Memory B cell (primary cell): ENCODE results near the gene BACE1-AS.
"Not testable (repeated sequence)": the region's sequence is repeated elsewhere in the genome, so short reads cannot be mapped to it uniquely, and the experiment has no call there.

Experiments
- ATAC-seq: fragments of 150-1000 bp; cut with Tn5 transposase; 2 replicates; pipeline ENCODE4 v1.10.0; 2021; ENCODE audit warnings: low read depth, mild to moderate bottlenecking, moderate library complexity
- DNase-seq, 2 donors: peaks; one replicate each; pipeline ENCODE4 v3.0.0; 2022; ENCODE audit warnings: low spot score in 2 of 2
- H3K27ac Mint-ChIP-seq: one replicate; pipeline ENCODE4 v1.8.0; 2022; ENCODE audit warnings: mild to moderate bottlenecking, moderate library complexity, mixed read lengths
- H3K27me3 Mint-ChIP-seq: one replicate; pipeline ENCODE4 v1.8.0; 2022; ENCODE audit warnings: mixed read lengths
- H3K36me3 Mint-ChIP-seq: one replicate; pipeline ENCODE4 v1.8.0; 2022; ENCODE audit warnings: mild to moderate bottlenecking, mixed read lengths
- H3K4me1 Mint-ChIP-seq: one replicate; pipeline ENCODE4 v1.8.0; 2022; ENCODE audit warnings: mixed read lengths
- H3K4me3 Mint-ChIP-seq: one replicate; pipeline ENCODE4 v1.8.0; 2022; ENCODE audit warnings: mild to moderate bottlenecking, moderate library complexity, mixed read lengths
- H3K9me3 Mint-ChIP-seq: one replicate; pipeline ENCODE4 v1.8.0; 2022; ENCODE audit warnings: mixed read lengths

BACE1-AS gene

DNA sequence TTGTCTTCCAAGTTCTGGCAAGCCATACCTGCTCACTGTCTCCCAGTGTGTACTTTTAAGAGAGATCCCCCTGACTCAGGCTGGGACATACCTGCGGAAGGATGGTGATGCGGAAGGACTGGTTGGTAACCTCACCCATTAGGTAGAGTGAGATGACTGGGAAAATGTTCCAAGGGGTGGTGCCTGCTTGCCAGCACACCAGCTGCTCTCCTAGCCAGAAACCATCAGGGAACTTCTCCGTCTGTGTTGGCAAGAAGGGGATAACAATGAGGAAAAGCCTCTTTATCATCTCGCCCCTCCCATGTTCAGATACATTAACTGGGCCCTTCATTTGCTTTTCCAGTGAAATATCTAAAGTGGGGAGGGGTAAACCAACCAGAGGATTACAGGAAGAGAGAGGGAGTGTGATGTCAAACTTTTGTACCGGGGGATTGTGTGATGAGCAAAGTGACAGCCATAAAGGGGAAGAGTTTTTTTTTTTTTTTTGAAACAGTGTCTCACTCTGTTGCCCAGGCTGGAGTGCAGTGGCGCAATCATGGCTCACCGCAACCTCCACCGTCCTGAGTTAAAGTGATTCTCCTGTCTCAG lies at the start of gene BACE1-AS:
Gene BACE1-AS (plus strand): TSS at position 538 of the 588 bp plus-strand sequence.
- H3K9me3 Mint-ChIP-seq: no peaks in the 10 kb centered on the region

DNA sequence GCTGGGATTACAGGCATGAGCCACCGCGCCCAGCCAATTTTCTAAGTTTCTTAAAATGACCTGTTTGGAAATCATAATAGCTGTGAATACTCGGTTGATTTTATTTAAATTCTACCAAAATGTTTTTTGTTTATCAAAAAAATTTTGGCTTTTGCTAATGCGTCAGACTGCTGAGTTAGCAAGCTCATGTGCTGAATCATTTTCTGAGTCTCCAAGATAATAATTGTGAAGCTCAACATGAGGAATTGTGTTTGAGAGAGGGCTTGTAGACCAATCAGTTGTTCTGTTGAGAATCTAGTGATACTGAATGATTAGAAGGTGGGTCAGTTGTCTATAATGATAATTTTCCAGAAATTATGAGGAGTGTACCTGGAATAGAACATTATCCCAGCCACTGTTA lies 42.8 kb upstream of the BACE1-AS start:
- Mint-ChIP-seq H3K27me3 (no peaks in the 10 kb centered on the region), H3K9me3 (no peaks in the 10 kb centered on the region)

More for the DNA sequence above, at the start of gene BACE1-AS:
- Mint-ChIP-seq H3K4me1 (no peaks in the 10 kb centered on the region), H3K36me3 (peaks cover 15% of the 10 kb centered on the region), H3K27me3 (no peaks in the 10 kb centered on the region), H3K4me3 (no peak within 1 kb of the TSS), H3K27ac (peak within 1 kb of the TSS; percentile 19)
- DNase-seq (no peak), ATAC-seq (no peak)

DNA sequence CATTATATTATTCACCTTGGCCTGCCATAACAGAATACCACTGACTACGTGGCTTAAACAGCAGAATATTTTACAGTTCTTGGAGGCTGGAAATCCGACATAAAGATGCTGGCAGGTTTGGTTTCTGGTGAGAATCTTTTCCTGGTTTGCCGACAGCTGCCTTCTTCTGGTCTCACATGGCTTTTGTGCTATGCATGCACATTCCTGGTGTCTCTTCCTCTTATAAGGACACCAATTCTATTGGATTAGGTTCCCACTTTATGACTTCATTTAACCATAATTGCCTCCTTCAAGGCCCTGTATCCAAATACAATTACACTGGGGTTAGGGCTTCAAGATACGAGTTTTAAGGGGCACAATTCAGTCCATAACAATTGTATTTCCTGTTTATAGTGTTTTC lies 41.6 kb upstream of the BACE1-AS start:
- Mint-ChIP-seq H3K4me1 (no peaks in the 10 kb centered on the region), H3K36me3 (peaks cover 33% of the 10 kb centered on the region), H3K27ac (no peak overlapping the region), H3K27me3 (no peaks in the 10 kb centered on the region), H3K4me3 (no peak overlapping the region), H3K9me3 (no peaks in the 10 kb centered on the region)
- ATAC-seq (no peak), DNase-seq (no peak)

More for the DNA sequence above, 42.8 kb upstream of the BACE1-AS start:
- H3K4me1 Mint-ChIP-seq: no peaks in the 10 kb centered on the region
- no peak overlapping the region for H3K27ac Mint-ChIP-seq
- H3K4me3 Mint-ChIP-seq: no peak overlapping the region
- DNase-seq (no peak), ATAC-seq (no peak)
- peaks cover 32% of the 10 kb centered on the region for H3K36me3 Mint-ChIP-seq

DNA sequence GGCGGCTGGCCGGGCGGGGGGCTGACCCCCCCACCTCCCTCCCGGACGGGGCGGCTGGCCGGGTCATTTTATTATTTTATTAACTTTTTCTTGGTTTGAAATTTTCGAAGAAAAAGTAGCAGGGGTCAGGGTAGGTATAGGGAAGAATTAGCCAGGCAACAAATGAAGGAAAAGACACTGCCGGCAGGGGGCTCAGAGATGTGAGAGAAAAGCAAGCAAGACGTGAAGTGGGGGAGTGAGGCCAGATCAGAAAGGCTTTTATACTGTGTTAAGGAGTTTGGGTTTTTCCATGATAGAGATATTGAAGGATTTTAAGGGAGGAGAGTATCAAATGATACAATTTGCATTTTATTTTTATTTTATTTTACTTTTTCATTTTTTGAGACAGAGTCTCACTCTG lies 39.6 kb upstream of the BACE1-AS start:
- no peaks in the 10 kb centered on the region for H3K4me1 Mint-ChIP-seq
- H3K9me3 Mint-ChIP-seq: no peaks in the 10 kb centered on the region
- H3K36me3 Mint-ChIP-seq: peaks cover 38% of the 10 kb centered on the region
- no peak overlapping the region for H3K4me3 Mint-ChIP-seq
- ATAC-seq (no peak), DNase-seq (no peak)
- H3K27me3 Mint-ChIP-seq: no peaks in the 10 kb centered on the region
- H3K27ac Mint-ChIP-seq: no peak overlapping the region

DNA sequence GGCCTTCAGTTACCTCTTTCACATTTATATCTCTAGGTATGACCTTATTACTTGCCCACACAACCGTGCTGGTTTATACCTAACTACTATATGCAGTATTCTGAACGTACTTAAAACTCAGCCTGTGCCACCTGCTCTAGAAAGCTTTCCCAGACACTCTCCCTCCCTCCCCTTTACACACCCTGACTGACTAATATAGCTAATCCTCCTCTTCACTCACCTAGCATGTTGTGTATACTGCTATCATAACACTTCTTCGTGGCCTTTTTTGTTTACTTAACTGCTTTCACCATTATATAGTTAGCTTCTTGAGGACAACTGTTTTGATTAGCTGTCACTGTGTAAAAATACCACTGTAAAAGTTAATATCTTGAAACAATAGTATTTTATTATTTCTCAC lies 35.2 kb upstream of the BACE1-AS start:
- Mint-ChIP-seq H3K27ac (no peak overlapping the region), H3K36me3 (peaks cover 25% of the 10 kb centered on the region), H3K9me3 (no peaks in the 10 kb centered on the region), H3K4me1 (no peaks in the 10 kb centered on the region), H3K27me3 (no peaks in the 10 kb centered on the region), H3K4me3 (no peak overlapping the region)
- DNase-seq (no peak), ATAC-seq (no peak)

DNA sequence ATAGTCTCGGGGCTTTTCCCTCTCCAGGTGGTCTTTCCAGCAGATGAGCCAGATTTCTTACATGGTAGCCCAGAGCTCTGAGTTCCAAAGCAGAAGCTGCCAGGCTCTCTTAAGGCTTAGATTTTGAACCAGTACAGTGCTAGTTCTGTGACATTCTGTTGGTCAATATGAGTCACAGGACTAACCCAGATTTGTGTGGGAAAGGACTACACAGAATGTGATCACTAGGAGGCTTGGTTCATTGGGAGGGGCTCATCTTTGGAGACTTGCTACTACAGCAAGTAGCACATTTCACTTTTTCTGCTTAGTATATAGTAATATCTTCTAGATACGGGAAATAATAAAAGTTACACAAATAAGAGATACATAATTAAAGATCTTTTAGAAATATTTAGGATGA lies 34.6 kb upstream of the BACE1-AS start:
- ATAC-seq: no peak
- Mint-ChIP-seq H3K27me3 (no peaks in the 10 kb centered on the region), H3K9me3 (no peaks in the 10 kb centered on the region), H3K27ac (no peak overlapping the region), H3K4me3 (no peak overlapping the region), H3K4me1 (no peaks in the 10 kb centered on the region), H3K36me3 (peaks cover 24% of the 10 kb centered on the region)
- DNase-seq: no peak

DNA sequence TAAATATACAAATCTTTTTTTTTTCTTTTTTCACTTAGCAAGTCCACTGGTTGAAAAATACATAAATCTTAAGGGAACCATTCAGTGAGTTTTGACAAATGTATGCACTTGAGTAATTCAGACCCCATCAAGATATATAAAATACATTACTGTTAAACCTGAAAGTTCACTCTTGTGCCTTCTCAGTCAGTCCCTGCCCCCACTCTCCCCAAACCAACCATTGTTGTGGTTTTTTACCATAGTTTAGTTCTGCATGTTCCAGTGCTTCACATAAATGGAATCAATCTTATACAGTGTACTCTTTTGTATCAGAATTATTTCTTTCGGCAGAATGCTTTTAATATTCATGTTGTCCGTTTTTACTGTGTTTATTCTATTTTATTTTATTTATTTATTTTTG lies 32.6 kb upstream of the BACE1-AS start:
- DNase-seq: no peak
- Mint-ChIP-seq H3K36me3 (peaks cover 23% of the 10 kb centered on the region), H3K4me1 (no peaks in the 10 kb centered on the region), H3K27ac (no peak overlapping the region), H3K9me3 (no peaks in the 10 kb centered on the region), H3K4me3 (no peak overlapping the region), H3K27me3 (no peaks in the 10 kb centered on the region)
- no peak for ATAC-seq

DNA sequence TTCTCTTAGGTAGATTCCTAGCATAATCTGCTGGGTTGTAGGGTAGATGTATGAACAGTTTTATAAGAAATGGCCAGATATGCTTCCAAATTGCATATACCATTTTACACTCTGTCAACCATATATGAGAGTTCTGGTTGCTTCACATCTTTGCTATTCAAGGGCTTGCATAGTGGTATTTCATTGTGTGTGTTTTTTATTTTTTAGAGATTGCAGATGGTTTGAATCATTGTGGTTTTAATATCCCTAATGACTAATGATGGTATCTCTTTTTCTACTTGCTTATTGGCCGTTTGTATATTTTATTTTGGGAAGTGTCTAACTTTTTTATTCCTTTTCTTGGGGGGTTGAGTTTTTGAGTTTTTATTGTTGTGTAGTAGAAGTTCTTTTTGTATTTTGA lies 31.7 kb upstream of the BACE1-AS start:
- H3K4me1 Mint-ChIP-seq: no peaks in the 10 kb centered on the region
- no peaks in the 10 kb centered on the region for H3K27me3 Mint-ChIP-seq
- H3K36me3 Mint-ChIP-seq: peaks cover 19% of the 10 kb centered on the region
- no peak overlapping the region for H3K27ac Mint-ChIP-seq
- DNase-seq (no peak), ATAC-seq (no peak)
- no peak overlapping the region for H3K4me3 Mint-ChIP-seq
- H3K9me3 Mint-ChIP-seq: no peaks in the 10 kb centered on the region

DNA sequence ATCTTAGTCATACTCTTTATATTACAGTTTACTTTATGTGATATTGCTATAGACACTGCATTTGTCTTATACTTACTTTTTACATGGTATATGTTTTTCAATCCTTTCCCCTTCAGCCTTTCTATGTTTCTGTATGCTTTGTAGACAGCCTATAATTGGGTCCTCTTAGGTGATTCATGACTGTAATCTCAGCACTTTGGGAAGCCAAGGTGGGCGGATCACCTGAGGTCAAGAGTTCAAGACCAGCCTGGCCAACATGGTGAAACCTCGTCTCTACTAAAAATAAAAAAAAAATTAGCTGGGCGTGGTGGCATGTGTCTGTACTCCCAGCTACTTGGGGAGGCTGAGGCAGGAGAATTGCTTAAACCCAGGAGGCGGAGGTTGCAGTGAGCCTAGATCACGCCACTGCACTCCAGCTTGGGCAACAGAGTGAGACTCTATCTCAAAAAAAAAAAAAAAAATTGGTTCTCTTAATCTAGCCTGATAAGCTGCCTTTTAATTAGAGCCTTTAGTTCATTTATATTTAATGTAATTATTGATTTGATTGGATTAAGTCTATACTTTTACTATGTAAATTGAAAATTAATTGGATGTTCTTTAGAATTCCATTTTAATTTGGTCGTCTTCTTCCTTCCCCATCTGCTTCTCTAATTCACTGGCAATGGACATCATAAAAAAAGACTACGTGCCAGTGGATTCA lies 26.4 kb upstream of the BACE1-AS start:
- DNase-seq, H3K4me3 Mint-ChIP-seq, H3K27me3 Mint-ChIP-seq, H3K4me1 Mint-ChIP-seq, H3K9me3 Mint-ChIP-seq, H3K27ac Mint-ChIP-seq, ATAC-seq: not testable (repeated sequence)
- H3K36me3 Mint-ChIP-seq: peaks cover 14% of the 10 kb centered on the region

DNA sequence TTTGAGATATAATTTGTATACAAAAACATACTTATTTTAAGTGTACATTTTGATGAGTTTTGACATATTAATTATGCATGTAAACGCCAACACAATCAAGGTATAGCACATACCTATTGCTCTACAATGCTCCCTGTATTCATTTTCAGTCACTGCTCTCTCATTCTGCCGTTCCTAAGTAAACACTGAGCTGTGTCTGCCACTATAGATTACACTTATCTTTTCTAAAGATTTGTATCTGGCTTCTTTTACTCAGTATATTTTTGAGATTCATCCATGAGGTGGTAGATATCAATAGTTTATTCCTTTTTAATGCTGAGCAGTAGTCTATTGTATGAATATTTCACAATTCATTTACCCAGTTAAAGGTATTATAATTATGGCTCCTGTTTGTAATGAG lies 25.4 kb upstream of the BACE1-AS start:
- H3K27me3 Mint-ChIP-seq: no peaks in the 10 kb centered on the region
- peaks cover 10% of the 10 kb centered on the region for H3K36me3 Mint-ChIP-seq
- ATAC-seq: no peak
- no peak overlapping the region for H3K27ac Mint-ChIP-seq
- no peaks in the 10 kb centered on the region for H3K4me1 Mint-ChIP-seq
- DNase-seq: no peak
- H3K9me3 Mint-ChIP-seq: no peaks in the 10 kb centered on the region
- no peak overlapping the region for H3K4me3 Mint-ChIP-seq

DNA sequence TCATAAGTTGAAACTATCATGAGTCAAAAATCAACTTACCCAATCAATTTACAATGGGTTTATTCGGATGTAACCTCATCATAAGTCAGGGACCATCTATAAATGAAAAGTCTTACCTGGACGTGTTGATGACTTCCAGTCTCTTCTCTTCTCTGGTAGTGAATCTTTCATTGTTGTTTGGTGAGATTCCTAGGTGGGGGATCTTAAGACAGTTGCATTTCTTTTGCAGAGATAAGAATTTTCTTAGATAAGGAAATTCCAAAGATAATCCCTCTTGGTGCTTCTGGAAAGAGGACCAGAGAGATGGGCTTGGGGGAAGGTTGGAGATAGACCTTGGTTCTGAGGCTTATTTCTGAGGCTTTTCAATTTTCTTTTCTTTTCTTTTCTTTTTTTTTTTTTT lies 21.3 kb upstream of the BACE1-AS start:
- Mint-ChIP-seq H3K27ac (no peak overlapping the region), H3K27me3 (no peaks in the 10 kb centered on the region), H3K4me1 (no peaks in the 10 kb centered on the region), H3K9me3 (no peaks in the 10 kb centered on the region), H3K4me3 (no peak overlapping the region), H3K36me3 (peaks cover 22% of the 10 kb centered on the region)
- DNase-seq (no peak), ATAC-seq (no peak)

DNA sequence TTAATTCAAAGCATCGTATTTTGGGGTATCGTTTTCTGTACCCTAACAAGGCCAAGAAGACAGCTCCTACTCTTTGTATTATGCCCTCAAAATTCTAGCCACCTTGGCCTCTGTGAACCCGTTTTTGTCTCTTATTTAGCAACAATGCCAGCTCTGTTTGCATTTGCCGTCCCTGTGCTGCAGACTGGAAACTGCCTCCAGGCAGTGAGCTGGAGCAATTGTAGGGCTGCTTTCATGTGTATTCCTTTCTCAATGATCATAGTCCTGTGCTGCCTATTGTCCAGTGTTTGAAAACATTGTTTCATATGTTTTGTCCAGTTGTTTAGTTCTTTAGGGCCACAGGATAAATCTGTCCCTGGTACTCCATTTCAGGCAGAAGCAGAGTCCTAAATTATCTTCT lies 19.9 kb upstream of the BACE1-AS start:
- Mint-ChIP-seq H3K9me3 (no peaks in the 10 kb centered on the region), H3K27me3 (no peaks in the 10 kb centered on the region), H3K27ac (no peak overlapping the region), H3K36me3 (peaks cover 28% of the 10 kb centered on the region), H3K4me1 (peaks cover 3% of the 10 kb centered on the region), H3K4me3 (no peak overlapping the region)
- DNase-seq (no peak), ATAC-seq (no peak)

DNA sequence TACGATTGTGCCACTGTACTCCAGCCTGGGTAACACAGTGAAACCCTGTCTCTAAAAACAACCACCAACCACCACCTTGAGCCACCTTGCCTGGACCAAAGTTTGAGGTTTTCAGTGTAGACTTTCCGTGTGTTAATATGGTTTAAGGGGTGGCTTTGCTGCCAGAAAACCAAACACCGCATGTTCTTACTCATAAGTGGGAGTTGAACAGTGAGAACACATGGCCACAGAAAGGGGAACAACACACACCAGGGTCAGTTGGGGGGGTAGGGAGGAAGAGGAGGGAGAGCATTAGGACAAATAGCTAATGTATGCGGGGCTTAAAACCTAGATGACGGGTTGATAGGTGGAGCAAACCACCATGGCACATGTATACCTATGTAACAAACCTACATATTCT lies 19.0 kb upstream of the BACE1-AS start:
- ATAC-seq: not testable (repeated sequence)

DNA sequence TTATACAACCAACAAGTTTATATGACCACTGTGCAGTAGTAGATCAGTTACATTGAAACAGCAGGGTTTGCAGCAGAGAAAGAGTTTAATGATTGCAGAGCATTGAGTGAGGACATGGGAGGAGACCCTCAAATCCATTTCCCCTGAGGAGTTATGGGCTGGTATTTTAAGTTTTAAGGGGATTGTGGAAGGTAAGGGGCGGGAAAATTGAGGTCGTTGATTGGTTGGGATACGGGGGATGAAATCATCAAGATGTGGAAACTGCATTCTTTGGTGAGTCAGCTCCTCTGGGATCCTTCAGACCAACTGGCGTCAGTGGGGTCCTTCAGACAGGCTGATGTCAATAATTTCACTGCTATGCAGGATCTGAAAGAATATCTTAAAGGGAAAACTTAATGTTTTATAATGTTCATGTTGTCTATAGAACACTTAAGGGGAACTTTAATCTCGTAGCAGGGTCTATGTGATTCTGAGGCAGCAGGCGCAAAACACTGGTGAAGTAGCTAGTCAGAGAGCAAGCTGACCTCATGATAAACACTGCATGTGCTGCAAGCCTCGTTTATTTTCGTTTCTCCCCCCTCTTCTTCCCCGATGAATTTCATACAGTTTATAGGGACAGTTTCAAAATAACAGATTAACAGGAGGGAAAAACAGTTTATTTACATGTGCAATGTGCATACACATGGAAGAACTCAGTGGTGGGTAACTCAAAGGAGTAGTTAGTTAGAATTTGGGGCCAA lies 17.4 kb upstream of the BACE1-AS start:
- DNase-seq (no peak), ATAC-seq (no peak)
- no peaks in the 10 kb centered on the region for H3K9me3 Mint-ChIP-seq
- H3K4me3 Mint-ChIP-seq: no peak overlapping the region
- peaks cover 25% of the 10 kb centered on the region for H3K36me3 Mint-ChIP-seq
- H3K27me3 Mint-ChIP-seq: no peaks in the 10 kb centered on the region
- peaks cover 3% of the 10 kb centered on the region for H3K4me1 Mint-ChIP-seq
- H3K27ac Mint-ChIP-seq: no peak overlapping the region

More for the DNA sequence above, 19.0 kb upstream of the BACE1-AS start:
- not testable (repeated sequence) for H3K27me3 Mint-ChIP-seq, H3K27ac Mint-ChIP-seq, H3K4me3 Mint-ChIP-seq, DNase-seq, H3K4me1 Mint-ChIP-seq, H3K9me3 Mint-ChIP-seq
- peaks cover 24% of the 10 kb centered on the region for H3K36me3 Mint-ChIP-seq
